Measurements from ENCODE around the gene KAT8. TPM values are rescaled to one million over a fixed set of nuclear protein-coding genes. Genes with fewer than 3 reads are reported as not detected.
A peak's percentile ranks its signal among the peaks of the same experiment; 100 is the strongest.

Gene KAT8
- total and polyA plus RNA-seq, 2 of the 13 experiments (the other 11 are each of a cell fraction or from before 2014, with no cell fraction given) = 79.0 to 84.2 TPM

DNA sequence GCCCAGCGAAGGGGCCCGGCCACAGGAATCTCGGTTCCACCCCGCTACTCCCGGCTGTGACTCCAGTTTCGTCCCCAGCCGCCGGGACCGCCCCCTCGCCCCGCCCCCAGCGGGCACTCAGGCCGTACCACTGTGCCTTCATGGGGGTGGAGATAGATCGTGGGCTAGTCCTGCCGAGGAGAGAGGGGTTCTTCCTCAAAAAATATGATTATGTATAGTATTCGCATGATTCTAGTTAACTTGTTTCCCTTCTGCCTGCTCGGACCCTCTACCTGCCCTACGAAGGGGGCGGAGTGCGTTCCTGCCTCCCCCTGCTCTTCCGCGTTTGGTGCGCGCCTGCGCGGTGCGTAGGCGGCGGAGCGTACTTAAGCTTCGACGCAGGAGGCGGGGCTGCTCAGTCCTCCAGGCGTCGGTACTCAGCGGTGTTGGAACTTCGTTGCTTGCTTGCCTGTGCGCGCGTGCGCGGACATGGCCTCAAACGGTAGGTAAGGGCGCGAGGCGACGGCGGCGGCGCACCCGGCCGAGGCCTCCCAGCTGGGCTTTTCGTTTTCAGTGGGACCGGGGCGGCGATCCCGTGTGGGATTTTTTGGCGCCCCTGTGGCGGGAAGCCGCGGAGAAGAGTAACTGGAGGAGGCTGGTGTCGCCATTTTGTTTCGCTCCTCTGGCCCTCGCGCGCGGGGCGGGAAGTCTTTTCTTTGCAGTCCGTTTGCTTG is 62.4 kb downstream of the KAT8 start, which contains the start of gene FUS (continued):
- TF ChIP-seq, protein P1, sequence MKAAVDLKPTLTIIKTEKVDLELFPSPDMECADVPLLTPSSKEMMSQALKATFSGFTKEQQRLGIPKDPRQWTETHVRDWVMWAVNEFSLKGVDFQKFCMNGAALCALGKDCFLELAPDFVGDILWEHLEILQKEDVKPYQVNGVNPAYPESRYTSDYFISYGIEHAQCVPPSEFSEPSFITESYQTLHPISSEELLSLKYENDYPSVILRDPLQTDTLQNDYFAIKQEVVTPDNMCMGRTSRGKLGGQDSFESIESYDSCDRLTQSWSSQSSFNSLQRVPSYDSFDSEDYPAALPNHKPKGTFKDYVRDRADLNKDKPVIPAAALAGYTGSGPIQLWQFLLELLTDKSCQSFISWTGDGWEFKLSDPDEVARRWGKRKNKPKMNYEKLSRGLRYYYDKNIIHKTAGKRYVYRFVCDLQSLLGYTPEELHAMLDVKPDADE (CRISPR knock-in tag; IDR thresholded peaks at IDR 0.05) = 0 out of 2 replicates have a peak, but pooled peaks have one; percentile 89
- TF ChIP-seq, protein P2, sequence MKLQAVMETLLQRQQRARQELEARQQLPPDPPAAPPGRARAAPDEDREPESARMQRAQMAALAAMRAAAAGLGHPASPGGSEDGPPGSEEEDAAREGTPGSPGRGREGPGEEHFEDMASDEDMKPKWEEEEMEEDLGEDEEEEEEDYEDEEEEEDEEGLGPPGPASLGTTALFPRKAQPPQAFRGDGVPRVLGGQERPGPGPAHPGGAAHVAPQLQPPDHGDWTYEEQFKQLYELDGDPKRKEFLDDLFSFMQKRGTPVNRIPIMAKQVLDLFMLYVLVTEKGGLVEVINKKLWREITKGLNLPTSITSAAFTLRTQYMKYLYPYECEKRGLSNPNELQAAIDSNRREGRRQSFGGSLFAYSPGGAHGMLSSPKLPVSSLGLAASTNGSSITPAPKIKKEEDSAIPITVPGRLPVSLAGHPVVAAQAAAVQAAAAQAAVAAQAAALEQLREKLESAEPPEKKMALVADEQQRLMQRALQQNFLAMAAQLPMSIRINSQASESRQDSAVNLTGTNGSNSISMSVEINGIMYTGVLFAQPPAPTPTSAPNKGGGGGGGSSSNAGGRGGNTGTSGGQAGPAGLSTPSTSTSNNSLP (IDR thresholded peaks at IDR 0.05; ENCODE audit: low read depth, low read length) = no peak; the same call in 1 of the 2 replicates
- TF ChIP-seq, protein P3, sequence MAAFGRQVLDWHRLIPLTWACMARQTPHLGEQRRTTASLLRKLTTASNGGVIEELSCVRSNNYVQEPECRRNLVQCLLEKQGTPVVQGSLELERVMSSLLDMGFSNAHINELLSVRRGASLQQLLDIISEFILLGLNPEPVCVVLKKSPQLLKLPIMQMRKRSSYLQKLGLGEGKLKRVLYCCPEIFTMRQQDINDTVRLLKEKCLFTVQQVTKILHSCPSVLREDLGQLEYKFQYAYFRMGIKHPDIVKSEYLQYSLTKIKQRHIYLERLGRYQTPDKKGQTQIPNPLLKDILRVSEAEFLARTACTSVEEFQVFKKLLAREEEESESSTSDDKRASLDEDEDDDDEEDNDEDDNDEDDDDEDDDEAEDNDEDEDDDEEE (CRISPR knock-in tag; IDR thresholded peaks at IDR 0.05) = peak; percentile 83
- TF ChIP-seq, protein P4, sequence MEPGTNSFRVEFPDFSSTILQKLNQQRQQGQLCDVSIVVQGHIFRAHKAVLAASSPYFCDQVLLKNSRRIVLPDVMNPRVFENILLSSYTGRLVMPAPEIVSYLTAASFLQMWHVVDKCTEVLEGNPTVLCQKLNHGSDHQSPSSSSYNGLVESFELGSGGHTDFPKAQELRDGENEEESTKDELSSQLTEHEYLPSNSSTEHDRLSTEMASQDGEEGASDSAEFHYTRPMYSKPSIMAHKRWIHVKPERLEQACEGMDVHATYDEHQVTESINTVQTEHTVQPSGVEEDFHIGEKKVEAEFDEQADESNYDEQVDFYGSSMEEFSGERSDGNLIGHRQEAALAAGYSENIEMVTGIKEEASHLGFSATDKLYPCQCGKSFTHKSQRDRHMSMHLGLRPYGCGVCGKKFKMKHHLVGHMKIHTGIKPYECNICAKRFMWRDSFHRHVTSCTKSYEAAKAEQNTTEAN (CRISPR knock-in tag; conservative IDR thresholded peaks at IDR 0.05) = peak; percentile 78
- TF ChIP-seq SOX6 (IDR thresholded peaks at IDR 0.05) = no peak
- peak; percentile 44; the same call in 1 of the 2 replicates for TF ChIP-seq SOX6 (CRISPR knock-in tag; IDR thresholded peaks at IDR 0.05)
- TF ChIP-seq, protein P5, sequence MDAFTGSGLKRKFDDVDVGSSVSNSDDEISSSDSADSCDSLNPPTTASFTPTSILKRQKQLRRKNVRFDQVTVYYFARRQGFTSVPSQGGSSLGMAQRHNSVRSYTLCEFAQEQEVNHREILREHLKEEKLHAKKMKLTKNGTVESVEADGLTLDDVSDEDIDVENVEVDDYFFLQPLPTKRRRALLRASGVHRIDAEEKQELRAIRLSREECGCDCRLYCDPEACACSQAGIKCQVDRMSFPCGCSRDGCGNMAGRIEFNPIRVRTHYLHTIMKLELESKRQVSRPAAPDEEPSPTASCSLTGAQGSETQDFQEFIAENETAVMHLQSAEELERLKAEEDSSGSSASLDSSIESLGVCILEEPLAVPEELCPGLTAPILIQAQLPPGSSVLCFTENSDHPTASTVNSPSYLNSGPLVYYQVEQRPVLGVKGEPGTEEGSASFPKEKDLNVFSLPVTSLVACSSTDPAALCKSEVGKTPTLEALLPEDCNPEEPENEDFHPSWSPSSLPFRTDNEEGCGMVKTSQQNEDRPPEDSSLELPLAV (CRISPR knock-in tag; conservative IDR thresholded peaks at IDR 0.05; ENCODE audit: low read depth) = peak; percentile 90
- TF ChIP-seq ZNF7 (CRISPR knock-in tag; IDR thresholded peaks at IDR 0.05) = 0 out of 2 replicates have a peak, but pooled peaks have one; percentile 37
- TF ChIP-seq PRMT3 (CRISPR knock-in tag; IDR thresholded peaks at IDR 0.05; ENCODE audit: borderline replicate concordance, low read depth) = peak; percentile 84; the same call in 1 of the 2 replicates
- TF ChIP-seq HNRNPH1 (optimal IDR thresholded peaks at IDR 0.05; ENCODE audit: low read depth, low read length) = no peak
- peak; percentile 84; the same call in 1 of the 2 replicates for TF ChIP-seq ZNF224 (CRISPR knock-in tag; IDR thresholded peaks at IDR 0.05)
- no peak for TF ChIP-seq HMGA1 (CRISPR knock-in tag; conservative IDR thresholded peaks at IDR 0.05)
- TF ChIP-seq SSRP1 (CRISPR knock-in tag; IDR thresholded peaks at IDR 0.05) = no peak
- TF ChIP-seq ZNF460 (CRISPR knock-in tag; IDR thresholded peaks at IDR 0.05; ENCODE audit: borderline replicate concordance) = no peak; the same call in 1 of the 2 replicates
- peak; percentile 98 for TF ChIP-seq ATF7 (IDR thresholded peaks at IDR 0.05)
- TF ChIP-seq ATF7 (CRISPR knock-in tag; IDR thresholded peaks at IDR 0.05) = 0 out of 2 replicates have a peak, but pooled peaks have one; percentile 10
- TF ChIP-seq, protein P6, sequence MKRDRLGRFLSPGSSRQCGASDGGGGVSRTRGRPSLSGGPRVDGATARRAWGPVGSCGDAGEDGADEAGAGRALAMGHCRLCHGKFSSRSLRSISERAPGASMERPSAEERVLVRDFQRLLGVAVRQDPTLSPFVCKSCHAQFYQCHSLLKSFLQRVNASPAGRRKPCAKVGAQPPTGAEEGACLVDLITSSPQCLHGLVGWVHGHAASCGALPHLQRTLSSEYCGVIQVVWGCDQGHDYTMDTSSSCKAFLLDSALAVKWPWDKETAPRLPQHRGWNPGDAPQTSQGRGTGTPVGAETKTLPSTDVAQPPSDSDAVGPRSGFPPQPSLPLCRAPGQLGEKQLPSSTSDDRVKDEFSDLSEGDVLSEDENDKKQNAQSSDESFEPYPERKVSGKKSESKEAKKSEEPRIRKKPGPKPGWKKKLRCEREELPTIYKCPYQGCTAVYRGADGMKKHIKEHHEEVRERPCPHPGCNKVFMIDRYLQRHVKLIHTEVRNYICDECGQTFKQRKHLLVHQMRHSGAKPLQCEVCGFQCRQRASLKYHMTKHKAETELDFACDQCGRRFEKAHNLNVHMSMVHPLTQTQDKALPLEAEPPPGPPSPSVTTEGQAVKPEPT (CRISPR knock-in tag; IDR thresholded peaks at IDR 0.05; ENCODE audit: low read depth) = peak; percentile 94
- TF ChIP-seq NFE2L2 (IDR thresholded peaks at IDR 0.05; ENCODE audit: low read length) = 0 out of 2 replicates have a peak, but pooled peaks have one; percentile 26
- TF ChIP-seq ZNF232 (CRISPR knock-in tag; IDR thresholded peaks at IDR 0.05; ENCODE audit: borderline replicate concordance) = peak; percentile 96
- TF ChIP-seq, protein P7, sequence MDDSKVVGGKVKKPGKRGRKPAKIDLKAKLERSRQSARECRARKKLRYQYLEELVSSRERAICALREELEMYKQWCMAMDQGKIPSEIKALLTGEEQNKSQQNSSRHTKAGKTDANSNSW (CRISPR knock-in tag; IDR thresholded peaks at IDR 0.05; ENCODE audit: borderline replicate concordance) = peak; percentile 45; the same call in 1 of the 2 replicates

Data from HepG2 (cell line).